ENCODE data around the gene GNPTG. TPM values are rescaled to one million over a fixed set of nuclear protein-coding genes. Genes with fewer than 3 reads are reported as not detected.

GNPTG gene
- total and polyA plus RNA-seq, 9 of the 15 experiments (the other 6 are each of a cell fraction or from before 2014, with no cell fraction given): 0.69 to 33.3 (median 13.6) TPM

GRCh38 chr16:1378804-1379303 lies 27.1 kb downstream of the GNPTG start (continued):
- TF ChIP-seq ZBTB40 (IDR thresholded peaks at IDR 0.05) (no peak), ZBTB40 (CRISPR knock-in tag; IDR thresholded peaks at IDR 0.05) (no peak), NR2F6 (CRISPR knock-in tag; IDR thresholded peaks at IDR 0.05) (no peak), NR0B1 (IDR thresholded peaks at IDR 0.05; ENCODE audit: partially characterized antibody) (no peak), CTBP1 (IDR thresholded peaks at IDR 0.05; ENCODE audit: borderline replicate concordance) (peak; percentile 50), PYGO2 (tag; IDR thresholded peaks at IDR 0.05) (no peak), HNRNPK (IDR thresholded peaks at IDR 0.05; ENCODE audit: low read depth, low read length, poor library complexity, severe bottlenecking) (no peak), THRA (IDR thresholded peaks at IDR 0.05) (peak; percentile 95), UBTF (IDR thresholded peaks at IDR 0.05; ENCODE audit: borderline replicate concordance in 1 of 2, low read depth in 2 of 2, low read length in 2 of 2) (peak in 1 of 2 experiments; percentile 75; a peak in 2 of 4 replicates), TAL1 (IDR thresholded peaks at IDR 0.05) (no peak)
